ENCODE measurements around the gene PTPRD. TPM values are rescaled to one million over a fixed set of nuclear protein-coding genes. Genes with fewer than 3 reads are reported as not detected.

PTPRD gene
- total and polyA plus RNA-seq, 2 of the 4 experiments (the other 2 are of a cell fraction) = 0.07 to 0.18 TPM

DNA sequence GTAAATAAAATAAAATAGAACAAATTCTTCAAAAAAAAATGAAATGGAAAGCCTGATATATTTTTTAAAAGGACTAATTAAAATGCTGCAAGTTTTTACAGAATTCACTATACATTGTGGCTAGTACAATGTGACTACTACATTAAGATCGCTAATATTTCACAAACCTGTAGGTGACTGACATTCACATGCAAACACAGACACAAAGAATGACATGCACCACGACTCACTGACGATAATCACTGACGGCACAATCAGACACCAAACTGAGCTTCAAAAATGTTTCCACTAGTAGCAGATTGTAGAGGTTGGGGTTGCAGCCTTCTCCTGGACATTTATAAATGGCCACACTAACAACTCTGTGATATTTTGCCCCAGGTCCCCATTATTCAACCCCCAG lies 2175.5 kb downstream of the PTPRD start:
- Histone ChIP-seq H2AK9ac (replicated peaks; ENCODE audit: low read depth, low read length, poor library complexity) (no peak overlapping the region), H2BK15ac (ENCODE audit: low read depth, low read length) (no peak overlapping the region), H3K9me3 (ENCODE audit: control insufficient read depth, insufficient read depth, low read length) (no peaks in the 10 kb centered on the region), H4K91ac (ENCODE audit: insufficient read depth, low read depth, low read length) (no peak overlapping the region), H3K27me3 (ENCODE audit: control insufficient read depth, insufficient read depth, low read length) (no peaks in the 10 kb centered on the region), H3K79me1 (ENCODE audit: low read depth in 1 of 2, low read length in 2 of 2) (no peaks in the 10 kb centered on the region), H3K4me1 (ENCODE audit: control insufficient read depth, insufficient read depth, low read length) (no peaks in the 10 kb centered on the region), H3K14ac (replicated peaks; ENCODE audit: low read depth, low read length) (no peak overlapping the region), H3K9ac (ENCODE audit: low read depth, low read length) (no peak overlapping the region), H2AFZ (replicated peaks; ENCODE audit: low read length, poor library complexity) (no peak overlapping the region), H3K9me1 (ENCODE audit: insufficient read depth, low read length) (no peaks in the 10 kb centered on the region), H2BK5ac (ENCODE audit: low read depth, low read length, poor library complexity, severe bottlenecking) (no peak overlapping the region), H3K23ac (ENCODE audit: low read depth, low read length) (no peak overlapping the region), H2BK120ac (ENCODE audit: low read depth, low read length) (no peak overlapping the region), H3K18ac (ENCODE audit: low read depth, low read length) (no peak overlapping the region), H2AK5ac (ENCODE audit: low read depth, low read length) (no peak overlapping the region), H4K8ac (ENCODE audit: low read depth in 2 of 2, low read length in 2 of 2) (no peak overlapping the region), H3K27ac (ENCODE audit: insufficient read depth, low read length) (no peak overlapping the region), H3K56ac (ENCODE audit: extremely low read depth, insufficient read depth, low read length) (no peak overlapping the region), H3K4ac (ENCODE audit: low read depth, low read length) (no peak overlapping the region), H3K4me2 (ENCODE audit: low read depth, low read length) (no peak overlapping the region), H3K36me3 (ENCODE audit: control insufficient read depth, insufficient read depth, low read length) (no peaks in the 10 kb centered on the region), H3K4me3 (ENCODE audit: insufficient read depth, low read depth, low read length) (no peak overlapping the region), H2BK20ac (ENCODE audit: low read depth, low read length) (no peak overlapping the region), H4K5ac (ENCODE audit: low read depth, low read length) (no peak overlapping the region), H4K20me1 (ENCODE audit: insufficient read depth, low read length) (no peaks in the 10 kb centered on the region)
- TF ChIP-seq SMC3 (IDR thresholded peaks at IDR 0.05; ENCODE audit: low read depth, low read length) (no peak), RCOR1 (IDR thresholded peaks at IDR 0.05; ENCODE audit: insufficient replicate concordance, low read length) (no peak), MAZ (IDR thresholded peaks at IDR 0.05; ENCODE audit: borderline replicate concordance, low read depth, low read length) (no peak), FOS (IDR thresholded peaks at IDR 0.05; ENCODE audit: low read depth, low read length) (no peak), CHD1 (IDR thresholded peaks at IDR 0.05; ENCODE audit: low read depth, low read length) (no peak), MXI1 (IDR thresholded peaks at IDR 0.05; ENCODE audit: borderline replicate concordance, low read depth, low read length) (no peak), RFX5 (IDR thresholded peaks at IDR 0.05; ENCODE audit: low read depth, low read length) (no peak), NFE2L2 (IDR thresholded peaks at IDR 0.05; ENCODE audit: low read depth, low read length) (no peak), RAD21 (IDR thresholded peaks at IDR 0.05; ENCODE audit: low read length) (no peak), CEBPB (IDR thresholded peaks at IDR 0.05; ENCODE audit: low read depth, low read length) (no peak)
- TF ChIP-seq, protein P1, sequence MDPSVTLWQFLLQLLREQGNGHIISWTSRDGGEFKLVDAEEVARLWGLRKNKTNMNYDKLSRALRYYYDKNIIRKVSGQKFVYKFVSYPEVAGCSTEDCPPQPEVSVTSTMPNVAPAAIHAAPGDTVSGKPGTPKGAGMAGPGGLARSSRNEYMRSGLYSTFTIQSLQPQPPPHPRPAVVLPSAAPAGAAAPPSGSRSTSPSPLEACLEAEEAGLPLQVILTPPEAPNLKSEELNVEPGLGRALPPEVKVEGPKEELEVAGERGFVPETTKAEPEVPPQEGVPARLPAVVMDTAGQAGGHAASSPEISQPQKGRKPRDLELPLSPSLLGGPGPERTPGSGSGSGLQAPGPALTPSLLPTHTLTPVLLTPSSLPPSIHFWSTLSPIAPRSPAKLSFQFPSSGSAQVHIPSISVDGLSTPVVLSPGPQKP (IDR thresholded peaks at IDR 0.05; ENCODE audit: borderline replicate concordance, low read depth, low read length) = no peak
- TF ChIP-seq, protein P2, sequence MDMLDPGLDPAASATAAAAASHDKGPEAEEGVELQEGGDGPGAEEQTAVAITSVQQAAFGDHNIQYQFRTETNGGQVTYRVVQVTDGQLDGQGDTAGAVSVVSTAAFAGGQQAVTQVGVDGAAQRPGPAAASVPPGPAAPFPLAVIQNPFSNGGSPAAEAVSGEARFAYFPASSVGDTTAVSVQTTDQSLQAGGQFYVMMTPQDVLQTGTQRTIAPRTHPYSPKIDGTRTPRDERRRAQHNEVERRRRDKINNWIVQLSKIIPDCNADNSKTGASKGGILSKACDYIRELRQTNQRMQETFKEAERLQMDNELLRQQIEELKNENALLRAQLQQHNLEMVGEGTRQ (IDR thresholded peaks at IDR 0.05; ENCODE audit: low read depth, low read length) = no peak
- in situ Hi-C loops (cut with MboI; ENCODE audit: low sequenced_read_pairs) = no loop called here
- dilution Hi-C loops (cut with HindIII; ENCODE audit: low sequenced_read_pairs, unreplicated experiment) = no loop called here
- ChIA-PET CTCF (no interaction called here), POLR2A (ENCODE audit: unreplicated experiment) (no interaction called here)
- intact Hi-C loops (cut with micrococcal nuclease) = no loop called here
- BruUV-seq (replicated peaks) = no TSS peak
- ATAC-seq (ENCODE audit: low read depth) = no peak
- no peak for DNase-seq
- WGBS, 2 experiments (ENCODE audit: extremely low coverage in 2 of 2, insufficient read length in 1 of 2) = no CpG with 5 or more reads among the region's 4 CpGs
